ENCODE results near the gene CDH13.

DNA sequence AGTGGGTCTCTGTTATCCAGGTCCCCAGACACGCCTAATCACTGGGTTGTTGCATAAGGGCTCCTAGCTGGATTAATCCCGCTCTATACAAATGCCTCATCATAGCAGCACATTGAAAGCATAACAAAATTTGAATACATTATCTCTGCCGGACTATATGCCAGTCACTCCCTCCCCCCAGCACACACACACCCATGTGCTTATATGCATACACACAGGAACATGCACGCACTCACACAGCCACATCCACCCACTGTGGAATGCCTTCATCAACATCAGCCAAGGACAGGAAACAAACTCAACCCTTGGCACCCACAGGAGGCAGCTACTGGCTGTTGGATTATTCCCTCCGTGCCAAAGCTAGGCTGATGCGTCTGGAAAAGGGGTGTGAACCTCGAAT is 3.5 kb upstream of the CDH13 start:
- no peak for TF ChIP-seq CTCF (IDR thresholded peaks at IDR 0.05; ENCODE audit: poor library complexity)
- no peak for TF ChIP-seq EZH2 (IDR thresholded peaks at IDR 0.05; ENCODE audit: borderline replicate concordance)
- no peak for TF ChIP-seq EZH2phosphoT487 (IDR thresholded peaks at IDR 0.05; ENCODE audit: low read depth, severe bottlenecking, unreplicated experiment)

Measured in hepatocyte (in vitro differentiated cells).